ENCODE measurements around the gene ITM2B.

DNA sequence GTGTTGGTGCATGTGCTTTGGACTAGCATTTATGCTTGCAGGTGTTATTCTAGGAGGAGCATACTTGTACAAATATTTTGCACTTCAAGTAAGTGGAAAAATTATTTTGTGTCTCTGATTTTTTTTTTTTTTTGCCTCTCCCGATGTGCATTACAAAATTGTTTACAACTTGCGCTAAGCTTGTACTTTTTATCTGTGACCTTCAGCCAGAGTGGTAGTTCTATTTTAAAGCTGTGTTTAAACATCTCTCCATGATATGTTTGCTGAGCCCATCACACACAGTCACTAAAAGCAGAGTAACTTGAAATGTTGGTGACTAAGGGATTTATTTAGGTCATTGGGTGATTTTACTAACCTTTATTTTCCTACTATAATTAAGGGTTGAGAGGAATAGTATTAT is 20.8 kb downstream of the ITM2B start:
- TF ChIP-seq ZBTB7A (IDR thresholded peaks at IDR 0.05; ENCODE audit: low read depth): no peak
- no peak for TF ChIP-seq REST (IDR thresholded peaks at IDR 0.05; ENCODE audit: low read depth)
